ENCODE data around the gene TUT1. TPM values are rescaled to one million over a fixed set of nuclear protein-coding genes. Genes with fewer than 3 reads are reported as not detected.

TUT1 gene
- total RNA-seq, 2 donors from 2014 or later, result 14.0 to 14.7 TPM

DNA sequence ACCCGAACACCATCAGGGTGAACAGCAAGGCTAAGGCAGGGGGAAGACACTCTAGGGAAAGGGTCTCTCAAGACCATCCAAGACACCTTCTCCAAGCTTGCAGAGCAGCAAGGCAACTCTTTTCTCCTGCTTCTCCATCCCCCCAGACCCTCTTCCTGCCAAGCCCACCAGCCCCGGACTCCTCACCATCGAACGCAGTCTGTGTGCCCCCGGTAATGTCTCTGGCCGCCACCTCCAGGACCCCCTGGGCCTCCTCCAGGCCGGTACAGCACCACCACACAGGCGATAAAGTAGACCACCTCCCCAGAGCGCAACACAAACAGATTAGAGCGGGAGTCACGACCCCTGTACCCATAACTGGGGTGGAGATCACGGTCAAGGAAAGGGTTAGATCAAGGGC, 17.5 kb upstream of the TUT1 start:
- intact Hi-C loops (cut with DNase I, micrococcal nuclease), result no loop called here
- no peak for DNase-seq
- no peak for ATAC-seq

- intact Hi-C loops (cut with DNase I, micrococcal nuclease), result no loop called here
- no peak for DNase-seq
- ATAC-seq, result no peak
These were observed 16.4 kb upstream of the TUT1 start for GRCh38 chr11:62607714-62608113.

- no peak for DNase-seq
- ATAC-seq, result no peak
- intact Hi-C loops (cut with DNase I, micrococcal nuclease), result no loop called here
These were observed 14.6 kb upstream of the TUT1 start for GRCh38 chr11:62605902-62606301.

DNA sequence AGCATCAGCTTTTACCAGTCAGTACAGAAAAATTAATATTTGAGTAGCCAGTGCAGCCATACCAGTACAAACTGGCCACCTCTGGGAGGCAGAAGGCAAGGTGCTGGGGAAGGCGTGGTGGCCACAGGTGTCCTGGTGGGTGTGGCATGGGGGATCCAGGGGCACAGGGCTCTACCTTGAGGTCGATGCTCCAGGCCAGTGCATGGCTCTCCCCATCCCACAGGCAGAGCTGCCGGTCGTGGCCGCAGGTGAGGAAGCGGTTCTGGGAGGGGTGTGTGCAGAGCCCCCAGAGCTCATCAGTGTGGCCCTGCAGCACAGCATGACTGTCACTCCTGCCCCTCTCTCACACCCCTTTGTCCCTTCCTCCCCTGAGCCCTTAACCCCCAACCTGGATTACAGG, 14.1 kb upstream of the TUT1 start:
- DNase-seq, result no peak
- ATAC-seq, result no peak
- intact Hi-C loops (cut with DNase I, micrococcal nuclease), result no loop called here

GRCh38 chr11:62604460-62605120, 13.3 kb upstream of the TUT1 start:
- DNase-seq (no peak), ATAC-seq (no peak)
- intact Hi-C loops (cut with DNase I, micrococcal nuclease), result no loop called here

DNA sequence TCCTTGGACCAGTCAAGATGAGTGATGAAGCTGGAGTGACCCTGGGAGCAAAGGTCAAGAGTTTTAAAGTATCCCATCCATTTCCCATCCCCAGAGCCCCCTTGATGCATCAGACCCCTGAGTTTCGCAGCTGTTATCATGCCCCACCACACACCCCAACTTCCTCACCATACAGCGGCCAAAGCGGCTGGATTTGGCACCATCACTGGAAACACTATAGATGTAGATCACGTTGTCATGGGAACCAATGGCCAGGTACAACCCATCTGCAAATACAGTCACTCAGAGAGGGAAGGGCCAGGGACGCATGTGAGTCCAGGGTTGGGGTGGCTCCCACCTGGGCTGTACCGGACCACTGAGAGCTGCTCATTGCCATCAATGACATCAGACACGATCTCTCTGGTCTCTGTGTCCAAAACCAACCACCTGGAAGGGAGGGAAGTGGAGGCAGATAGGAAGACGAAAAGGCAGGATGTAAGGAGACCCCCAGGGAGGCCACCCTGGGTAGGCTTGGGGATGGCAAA, 12.5 kb upstream of the TUT1 start:
- no peak for ATAC-seq
- no peak for DNase-seq
- intact Hi-C loops (cut with DNase I, micrococcal nuclease), result no loop called here

GRCh38 chr11:62603072-62603408, 11.7 kb upstream of the TUT1 start:
- intact Hi-C loops (cut with DNase I, micrococcal nuclease), result no loop called here
- no peak for ATAC-seq
- no peak for DNase-seq

GRCh38 chr11:62602141-62603071, 11.1 kb upstream of the TUT1 start:
- intact Hi-C loops (cut with DNase I, micrococcal nuclease), result no loop called here
- peak; percentile 51 for ATAC-seq
- DNase-seq, result peak; percentile 71 to 77

GRCh38 chr11:62601372-62602140, 10.2 kb upstream of the TUT1 start, which contains the start of gene MTA2:
Gene MTA2 (minus strand): TSS chr11:62601865. CDS start chr11:62601450, 415 bp downstream.
- ATAC-seq (peak; percentile 82), DNase-seq (peak; percentile 97 to 98)
- intact Hi-C loops (cut with DNase I, micrococcal nuclease), result no loop called here

- intact Hi-C loops (cut with DNase I, micrococcal nuclease), result no loop called here
- DNase-seq (no peak), ATAC-seq (peak; percentile 15)
These were observed 9.7 kb upstream of the TUT1 start for GRCh38 chr11:62601122-62601371.

DNA sequence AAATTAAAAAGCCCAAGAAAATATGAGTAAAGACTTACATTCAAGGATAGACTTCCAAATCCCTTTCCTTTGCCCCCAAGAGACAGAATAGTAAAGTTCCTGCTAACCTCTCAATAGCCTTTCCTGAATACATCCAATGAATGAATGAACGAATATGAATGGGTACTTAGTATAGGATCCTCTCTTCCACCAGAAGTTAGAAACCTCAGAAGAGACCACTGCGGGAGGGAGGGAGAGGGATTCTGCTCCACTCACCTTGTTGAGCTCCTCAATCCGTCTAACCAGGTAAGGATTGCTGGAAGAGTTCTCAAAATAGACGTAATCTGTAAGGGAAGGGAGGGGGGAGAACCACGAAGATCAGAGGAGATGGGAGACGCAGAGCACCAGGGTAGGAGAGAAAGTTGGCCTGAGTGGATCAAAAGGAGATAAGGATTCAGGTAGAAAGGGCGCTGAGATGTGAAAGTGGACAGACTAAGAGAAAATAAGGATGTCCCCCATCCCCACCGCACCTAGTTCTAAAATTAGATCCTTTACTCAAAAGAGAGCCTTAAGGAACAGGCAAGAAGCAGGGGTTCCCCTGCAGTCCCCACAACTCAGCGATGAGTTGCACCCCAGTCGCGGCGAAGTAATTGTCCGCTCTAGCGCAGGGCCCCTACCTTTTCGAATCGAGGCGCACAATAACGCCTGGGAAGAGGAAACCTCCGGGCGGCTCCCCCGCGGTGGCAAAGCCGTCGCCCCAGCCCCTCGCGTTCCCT, 9.2 kb upstream of the TUT1 start:
- ATAC-seq, result no peak
- peak in 1 of 2 donors; percentile 42 for DNase-seq
- intact Hi-C loops (cut with DNase I, micrococcal nuclease), result no loop called here

- DNase-seq (no peak), ATAC-seq (no peak)
- intact Hi-C loops (cut with DNase I, micrococcal nuclease), result loop anchor here in 1 of 2 donors (10.0 kb wide), 1 partner anchor 95 kb away; no protein-coding TSS in a partner anchor
These were observed 8.6 kb upstream of the TUT1 start for GRCh38 chr11:62599901-62600300.

- ATAC-seq (peak; percentile 55), DNase-seq (peak; percentile 94 to 98)
- intact Hi-C loops (cut with DNase I, micrococcal nuclease), result loop anchor here in 1 of 2 donors (10.0 kb wide), 1 partner anchor 96 kb away; no protein-coding TSS in a partner anchor
These were observed 7.9 kb upstream of the TUT1 start for GRCh38 chr11:62599069-62599696.

- no peak for DNase-seq
- no peak for ATAC-seq
- intact Hi-C loops (cut with DNase I, micrococcal nuclease), result loop anchor here in 1 of 2 donors (10.0 kb wide), 1 partner anchor 100 kb away; no protein-coding TSS in a partner anchor
These were observed 3.8 kb upstream of the TUT1 start for GRCh38 chr11:62595124-62595523.

GRCh38 chr11:62593434-62594044, 2.2 kb upstream of the TUT1 start:
- DNase-seq (peak; percentile 82 to 92), ATAC-seq (peak; percentile 43)
- intact Hi-C loops (cut with DNase I, micrococcal nuclease), result loop anchor here in 1 of 2 donors (10.0 kb wide), 1 partner anchor 101 kb away; no protein-coding TSS in a partner anchor

GRCh38 chr11:62592989-62593421, 1.7 kb upstream of the TUT1 start:
- intact Hi-C loops (cut with DNase I, micrococcal nuclease), result loop anchor here in 1 of 2 donors (10.0 kb wide), 1 partner anchor 102 kb away; no protein-coding TSS in a partner anchor
- no peak for DNase-seq
- no peak for ATAC-seq

- no peak for DNase-seq
- intact Hi-C loops (cut with DNase I, micrococcal nuclease), result loop anchor here in 1 of 2 donors (10.0 kb wide), 1 partner anchor 103 kb away; no protein-coding TSS in a partner anchor
- ATAC-seq, result peak; percentile 10
These were observed 958 bp upstream of the TUT1 start for GRCh38 chr11:62592146-62592815.

All from left colon (tissue), 2 donors.